T-helper 1 cell treated with Interleukin-12 subunit alpha and Interleukin-12 subunit beta and Interleukin-4 antibody, amounts not matched to agents 30 ng/mL and 1 ng/mL, for 36 hours (primary cell): ENCODE results near the gene RASSF4. TPM values are rescaled to one million over a fixed set of nuclear protein-coding genes. Genes with fewer than 3 reads are reported as not detected.

Experiments
- intact Hi-C: fragments of 100-400 bp; cut with micrococcal nuclease; formaldehyde crosslinking; loops from one replicate; pipeline ENCODE4 v1.15.1; 2024
- total RNA-seq: library from RNA; stranded (reverse); gene quantifications from 2 replicates; pipeline ENCODE4 v1.2.3, GENCODE V29; 2022

Gene RASSF4
- total RNA-seq, 1 donor from 2014 or later: 3.3 TPM

- intact Hi-C loops: no loop called here
Measured at GRCh38 chr10:44985175-44985681, 25.6 kb downstream of the RASSF4 start.

GRCh38 chr10:44986179-44986578 lies 26.6 kb downstream of the RASSF4 start:
- intact Hi-C loops: no loop called here

GRCh38 chr10:44986670-44987069 lies 27.1 kb downstream of the RASSF4 start:
- intact Hi-C loops: no loop called here

- intact Hi-C loops: no loop called here
Measured at GRCh38 chr10:44988957-44989585, 29.5 kb downstream of the RASSF4 start.

GRCh38 chr10:44989597-44990301 lies 30.1 kb downstream of the RASSF4 start:
- intact Hi-C loops: no loop called here

- intact Hi-C loops: no loop called here
Measured at GRCh38 chr10:44990302-44990655, 30.7 kb downstream of the RASSF4 start.

- intact Hi-C loops: no loop called here
Measured at GRCh38 chr10:44990965-44991364, 31.4 kb downstream of the RASSF4 start.

GRCh38 chr10:44991571-44991970 lies 32.0 kb downstream of the RASSF4 start:
- intact Hi-C loops: no loop called here

GRCh38 chr10:44992070-44992731 lies 32.6 kb downstream of the RASSF4 start:
- intact Hi-C loops: no loop called here

GRCh38 chr10:44992732-44993225 lies 33.2 kb downstream of the RASSF4 start:
- intact Hi-C loops: no loop called here

GRCh38 chr10:44993226-44993921 lies 33.8 kb downstream of the RASSF4 start:
- intact Hi-C loops: no loop called here

- intact Hi-C loops: no loop called here
Measured at GRCh38 chr10:44993922-44994751, 34.5 kb downstream of the RASSF4 start.

GRCh38 chr10:44994752-44995530 lies 35.3 kb downstream of the RASSF4 start:
- intact Hi-C loops: no loop called here

- intact Hi-C loops: no loop called here
Measured at GRCh38 chr10:44995581-44995913, 35.9 kb downstream of the RASSF4 start.

- intact Hi-C loops: no loop called here
Measured at GRCh38 chr10:44995914-44996669, 36.5 kb downstream of the RASSF4 start.

- intact Hi-C loops: no loop called here
Measured at GRCh38 chr10:44997105-44997748, 37.6 kb downstream of the RASSF4 start.

- intact Hi-C loops: no loop called here
Measured at GRCh38 chr10:44998146-44998631, 38.6 kb downstream of the RASSF4 start.

- intact Hi-C loops: loop anchor here (1.0 to 10.0 kb wide), 7 partner anchors 22 to 1861 kb away; partner anchors contain the start of genes CSGALNACT2, DEPP1, TIMM23 and ZFAND4
Measured at GRCh38 chr10:45000138-45000751, 40.6 kb downstream of the RASSF4 start.
